GM20431 (cell line): ENCODE data around the gene IRF6.

Experiments used
- in situ Hi-C: fragments of 300-500 bp; cut with MseI, MboI; formaldehyde crosslinking; loops from one replicate; pipeline ENCODE4 v1.15.0; 2020; ENCODE audit warnings: low sequenced_read_pairs; ENCODE audit not compliant: unreplicated experiment

IRF6 gene

GRCh38 chr1:209805875-209806760, at the start of gene IRF6:
TSS of gene IRF6 (minus strand) at chr1:209806142. CDS start at chr1:209801413, 4,729 bp downstream.
- in situ Hi-C loops = no loop called here

GRCh38 chr1:209855623-209856022, 49.7 kb upstream of the IRF6 start:
- in situ Hi-C loops = loop anchor here (25.0 kb wide), 1 partner anchor 457 kb away; no protein-coding TSS in a partner anchor

- in situ Hi-C loops = loop anchor here (25.0 kb wide), 1 partner anchor 457 kb away; no protein-coding TSS in a partner anchor
These were observed 49.1 kb upstream of the IRF6 start for GRCh38 chr1:209855006-209855405.

- in situ Hi-C loops = loop anchor here (25.0 kb wide), 1 partner anchor 458 kb away; no protein-coding TSS in a partner anchor
These were observed 48.3 kb upstream of the IRF6 start for GRCh38 chr1:209854196-209854595.

- in situ Hi-C loops = loop anchor here (25.0 kb wide), 1 partner anchor 459 kb away; no protein-coding TSS in a partner anchor
These were observed 47.7 kb upstream of the IRF6 start for GRCh38 chr1:209853676-209854075.

GRCh38 chr1:209850342-209850979, 44.5 kb upstream of the IRF6 start:
- in situ Hi-C loops = loop anchor here (25.0 kb wide), 1 partner anchor 462 kb away; no protein-coding TSS in a partner anchor

GRCh38 chr1:209849388-209849787, 43.4 kb upstream of the IRF6 start:
- in situ Hi-C loops = no loop called here

GRCh38 chr1:209845408-209845725, 39.4 kb upstream of the IRF6 start:
- in situ Hi-C loops = no loop called here

- in situ Hi-C loops = no loop called here
These were observed 38.9 kb upstream of the IRF6 start for GRCh38 chr1:209844695-209845407.

GRCh38 chr1:209840611-209841010, 34.7 kb upstream of the IRF6 start:
- in situ Hi-C loops = no loop called here

GRCh38 chr1:209839875-209840546, 34.1 kb upstream of the IRF6 start:
- in situ Hi-C loops = no loop called here

- in situ Hi-C loops = no loop called here
These were observed 32.6 kb upstream of the IRF6 start for GRCh38 chr1:209838537-209838936.

- in situ Hi-C loops = no loop called here
These were observed 31.7 kb upstream of the IRF6 start for GRCh38 chr1:209837671-209838070.

GRCh38 chr1:209835782-209836298, 29.9 kb upstream of the IRF6 start:
- in situ Hi-C loops = no loop called here

- in situ Hi-C loops = no loop called here
These were observed 25.7 kb upstream of the IRF6 start for GRCh38 chr1:209831615-209832014.

GRCh38 chr1:209830722-209831121, 24.8 kb upstream of the IRF6 start:
- in situ Hi-C loops = no loop called here

- in situ Hi-C loops = no loop called here
These were observed 23.8 kb upstream of the IRF6 start for GRCh38 chr1:209829716-209830115.

- in situ Hi-C loops = no loop called here
These were observed 21.7 kb upstream of the IRF6 start, which contains the start of gene UTP25 for GRCh38 chr1:209827384-209828262. TSS of gene UTP25 (plus strand) at chr1:209827972. CDS start at chr1:209828064, 92 bp downstream.
